SU-DHL-6 (cell line): Measurements from ENCODE around the gene NPPA.
"Not testable (repeated sequence)": the region's sequence is repeated elsewhere in the genome, so short reads cannot be mapped to it uniquely, and the experiment has no call there.

Source experiments
- CTCF ChIP-seq: fragments of 200-600 bp; sonication (generic); IDR thresholded peaks from one replicate; pipeline ENCODE4 v1.5.1; 2017; ENCODE audit warnings: antibody characterized with exemption, mild to moderate bottlenecking, low read length, moderate library complexity; ENCODE audit not compliant: insufficient read depth, poor library complexity, severe bottlenecking
- EZH2phosphoT487 ChIP-seq: fragments of 200-600 bp; sonication (generic), shearing (Covaris generic); conservative IDR thresholded peaks from 2 replicates; pipeline ENCODE4 v1.6.1; 2018; ENCODE audit warnings: mild to moderate bottlenecking, antibody characterized with exemption, low read length, moderate library complexity, mixed read lengths

GRCh38 chr1:11894501-11894900 is 46.9 kb upstream of the NPPA start:
- not testable (repeated sequence) for TF ChIP-seq CTCF, EZH2phosphoT487
